Stimulated activated naive CD4-positive, alpha-beta T cell (primary cell): ENCODE data around the gene SLC4A8.

Experiments
- DNase-seq, 6 experiments: peaks; one replicate each; lab custom pipeline; 2025; lab: John Stamatoyannopoulos, UW

SLC4A8 gene

DNA sequence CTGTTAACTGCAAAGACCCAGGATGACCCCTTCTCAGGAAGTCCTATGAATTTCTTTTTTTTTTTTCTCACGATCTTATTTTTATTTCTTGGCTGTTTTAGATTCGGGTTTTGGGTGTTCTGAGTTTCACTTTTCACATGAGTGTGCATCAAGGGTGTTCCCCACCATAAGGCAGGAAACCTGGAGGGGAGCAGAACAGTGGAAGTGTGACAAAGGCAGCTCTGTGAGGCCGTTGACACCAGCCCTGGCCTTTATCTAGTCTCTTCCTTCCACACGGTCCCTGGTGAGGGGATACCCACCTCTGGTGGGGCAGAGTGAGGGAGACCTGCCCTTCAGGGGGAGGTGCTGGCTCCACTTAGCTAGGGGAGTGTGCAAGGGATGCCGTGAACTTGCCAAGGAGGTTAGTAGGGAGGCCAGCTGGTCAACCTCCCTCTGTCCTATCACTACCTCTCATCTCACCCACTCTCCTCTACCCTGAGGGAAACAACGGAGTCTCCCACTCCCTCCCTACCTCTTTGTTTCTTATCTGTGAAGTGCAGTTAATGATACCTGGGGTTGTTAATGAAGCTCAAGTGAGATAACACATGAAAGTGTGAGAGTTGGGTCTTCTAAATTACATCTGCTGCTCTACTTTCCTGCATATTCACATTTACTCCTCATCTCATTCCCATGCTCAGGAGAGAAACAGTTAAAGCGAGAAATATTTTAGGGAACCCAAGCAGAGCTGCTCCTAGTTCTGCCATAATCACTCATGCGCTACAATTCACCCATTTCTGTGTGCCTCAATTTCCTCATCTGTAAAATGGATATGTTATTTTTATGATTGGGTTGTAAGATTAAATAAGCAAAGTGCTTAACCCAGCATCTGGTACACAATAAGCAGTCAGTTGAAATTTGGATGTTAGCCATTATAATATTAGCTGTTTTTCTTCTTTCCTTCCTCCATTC is 29.1 kb upstream of the SLC4A8 start:
- peak in 1 of 6 experiments; percentile 11 for DNase-seq

GRCh38 chr12:51397670-51398069 is 27.0 kb upstream of the SLC4A8 start:
- DNase-seq = no peak

- no peak for DNase-seq
These were observed 24.7 kb upstream of the SLC4A8 start for GRCh38 chr12:51399891-51400290.

DNA sequence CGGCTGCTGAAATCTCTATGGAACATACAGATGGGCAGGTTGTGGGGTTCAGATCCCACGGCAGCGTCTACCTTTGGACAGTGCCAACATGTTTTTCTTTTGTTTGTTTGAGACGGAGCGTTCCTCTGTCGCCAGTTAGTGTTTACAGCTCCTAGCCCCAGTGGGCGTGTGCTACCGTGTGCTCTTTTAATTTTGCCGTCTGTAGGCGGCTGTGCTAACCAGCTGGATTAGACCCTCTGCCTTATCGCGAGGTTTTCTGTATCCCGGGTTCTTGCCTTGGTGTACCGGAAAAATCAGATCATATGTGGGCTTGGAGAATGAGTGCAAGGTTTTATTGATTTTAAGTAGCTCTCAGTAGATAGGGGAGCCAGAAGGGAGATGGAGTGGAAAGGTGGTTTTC is 23.6 kb upstream of the SLC4A8 start:
- no peak for DNase-seq

- DNase-seq = no peak
These were observed 23.1 kb upstream of the SLC4A8 start for GRCh38 chr12:51401486-51401885.

DNA sequence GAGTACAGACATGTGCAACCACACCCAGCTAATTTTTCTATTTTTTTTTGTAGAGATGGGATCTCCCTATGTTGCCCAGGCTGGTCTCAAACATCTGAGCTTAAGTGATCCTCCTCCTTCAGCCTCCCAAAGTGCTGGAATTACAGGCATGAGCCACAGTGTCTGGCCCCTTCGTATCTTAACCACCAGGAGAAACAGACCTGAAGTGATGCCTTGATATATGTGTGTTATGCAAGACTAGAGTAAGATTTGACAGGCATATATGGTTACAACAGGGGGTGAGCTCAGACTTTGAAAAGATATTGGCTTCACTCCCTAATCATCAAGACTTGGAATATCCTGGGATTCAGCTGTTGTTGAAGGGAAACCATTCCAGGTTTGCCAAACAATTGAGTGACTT is 22.7 kb upstream of the SLC4A8 start:
- DNase-seq = no peak

DNA sequence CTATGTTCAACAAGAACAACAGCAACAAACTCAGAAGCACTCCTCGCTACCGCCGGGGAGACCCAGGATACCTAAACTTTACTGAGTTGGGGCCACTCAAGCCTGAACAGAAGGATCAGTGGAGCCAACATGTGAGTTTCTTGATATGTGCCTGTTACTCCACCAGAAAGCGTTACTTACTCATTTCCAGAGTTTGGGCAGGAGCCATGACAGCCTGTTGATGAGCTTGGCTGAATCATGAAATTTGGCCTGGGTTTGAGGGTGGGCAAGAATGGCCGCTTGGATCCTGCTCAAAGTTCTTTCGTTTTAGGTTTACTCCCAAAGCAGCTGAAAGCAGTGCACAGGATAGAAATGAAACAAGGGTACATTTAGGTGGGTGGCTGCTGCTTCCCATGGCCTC is 21.5 kb upstream of the SLC4A8 start:
- no peak for DNase-seq

DNA sequence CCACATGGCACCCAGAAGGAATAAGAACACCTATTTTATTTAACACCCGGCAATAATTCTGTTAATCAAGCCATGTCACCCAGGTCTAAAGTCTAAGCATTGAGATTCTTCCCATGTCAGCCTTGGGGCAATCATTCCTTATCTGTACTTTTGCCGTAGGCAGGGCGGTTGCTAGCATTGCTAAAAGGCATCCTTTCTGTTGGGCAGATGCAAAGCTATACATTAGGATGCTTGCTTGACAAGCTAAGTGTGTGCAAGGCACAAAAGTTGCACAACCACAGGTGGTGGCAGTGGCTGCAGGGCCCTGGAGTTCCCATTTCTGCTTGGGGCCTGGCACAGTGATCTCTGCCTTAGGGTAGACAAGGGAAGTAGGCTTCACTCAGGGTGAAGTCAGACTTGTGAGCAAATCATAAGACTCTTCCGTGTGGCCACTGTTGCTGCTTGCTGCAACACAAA is 20.9 kb upstream of the SLC4A8 start:
- no peak for DNase-seq

GRCh38 chr12:51404627-51405026 is 20.0 kb upstream of the SLC4A8 start:
- no peak for DNase-seq

- DNase-seq = no peak
These were observed 18.8 kb upstream of the SLC4A8 start for GRCh38 chr12:51405801-51406207.

DNA sequence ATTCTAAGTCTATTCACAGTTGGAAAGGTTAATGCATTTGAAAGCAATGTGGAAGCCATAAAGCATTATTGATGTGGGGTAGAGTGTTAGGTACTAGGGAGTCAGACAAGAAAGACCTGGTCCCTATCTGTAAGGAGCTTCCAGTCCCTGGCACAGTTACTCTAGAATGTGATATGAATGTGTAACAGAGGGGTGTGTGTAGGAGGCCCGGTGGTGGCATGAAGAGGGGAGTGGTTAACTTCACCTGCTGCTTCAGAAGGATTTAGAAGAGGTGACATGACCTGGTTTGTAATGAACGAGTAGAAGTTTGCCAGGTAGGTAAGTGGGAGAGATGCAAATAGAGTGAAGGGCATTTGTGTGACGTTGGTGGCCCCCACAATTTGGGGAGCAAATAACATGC is 18.3 kb upstream of the SLC4A8 start:
- no peak for DNase-seq

DNA sequence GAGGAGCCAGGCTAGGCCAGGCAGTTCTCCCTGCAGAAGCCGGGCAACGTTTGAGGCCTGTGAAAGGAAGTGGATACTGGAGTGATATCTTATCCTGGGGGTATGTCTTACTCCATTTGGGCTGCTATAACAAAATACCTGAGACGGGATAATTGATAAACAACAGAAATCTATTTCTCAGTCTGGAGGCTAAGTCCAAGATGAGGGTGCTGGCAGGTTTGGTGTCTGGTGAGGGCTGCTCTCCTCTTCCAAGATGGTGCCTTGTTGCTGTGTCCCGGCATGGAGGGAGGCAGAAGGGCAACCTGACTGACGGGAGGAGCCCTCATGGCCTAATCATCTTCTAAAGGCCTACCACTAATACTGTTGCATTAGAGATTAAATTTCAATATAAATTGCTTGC is 17.8 kb upstream of the SLC4A8 start:
- no peak for DNase-seq

DNA sequence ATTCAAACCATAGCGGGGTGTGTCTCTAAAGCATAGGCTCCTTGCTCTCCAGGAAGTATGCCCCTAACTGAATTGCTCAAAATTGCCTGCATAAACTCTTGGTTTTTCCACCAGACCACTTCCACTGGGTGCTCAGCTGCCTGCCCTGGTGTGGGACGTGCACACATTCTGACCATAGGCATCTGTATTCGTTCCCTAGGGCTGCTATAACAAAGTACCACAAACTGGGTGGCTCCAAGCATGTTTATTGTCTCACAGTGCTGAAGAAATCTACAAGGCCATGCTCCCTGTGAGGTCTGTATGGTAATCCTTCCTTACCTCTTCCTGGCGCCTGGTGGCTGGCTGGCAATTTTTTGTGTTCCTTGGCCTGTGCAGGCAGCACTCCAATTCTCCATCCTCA is 17.0 kb upstream of the SLC4A8 start:
- no peak for DNase-seq

DNA sequence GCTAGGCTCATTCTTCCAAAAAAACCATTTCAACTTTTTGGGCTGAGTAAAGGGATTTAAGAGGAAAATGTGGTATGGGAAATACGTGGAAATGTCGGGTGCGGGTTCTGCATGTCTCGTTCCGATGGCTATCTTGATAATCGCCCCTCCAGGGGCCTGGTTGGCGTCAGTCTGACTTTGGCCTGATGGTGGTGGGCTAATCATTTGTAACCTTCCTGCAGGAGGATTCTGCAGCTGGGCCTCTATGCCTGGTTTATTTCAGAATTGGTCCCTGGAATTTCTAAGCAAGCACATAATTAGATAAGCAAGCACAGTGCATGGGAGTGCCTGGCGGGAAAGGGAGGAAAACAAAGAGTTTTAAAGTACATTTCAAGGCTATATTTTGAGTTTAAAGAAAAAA is 14.8 kb upstream of the SLC4A8 start:
- no peak for DNase-seq

GRCh38 chr12:51413149-51413548 is 11.5 kb upstream of the SLC4A8 start:
- DNase-seq = no peak

DNA sequence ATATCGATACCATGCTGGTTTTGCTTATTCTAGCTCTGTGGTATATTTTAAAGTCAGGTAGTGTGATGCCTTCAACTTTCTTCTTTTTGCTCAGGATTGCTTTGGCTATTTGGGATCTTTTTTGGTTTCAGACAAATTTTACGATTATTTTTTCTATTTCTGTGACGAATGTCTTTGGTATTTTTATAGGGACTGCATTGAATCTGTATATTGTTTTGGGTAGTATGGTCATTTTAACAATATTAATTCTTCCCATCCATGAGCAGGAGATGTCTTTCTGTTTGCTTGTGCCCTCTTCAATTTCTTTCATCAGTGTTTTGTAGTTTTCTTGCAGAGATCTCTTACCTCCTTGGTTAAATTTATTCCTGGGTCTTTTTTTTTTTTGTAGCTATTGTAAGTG is 10.8 kb upstream of the SLC4A8 start:
- DNase-seq = no peak

DNA sequence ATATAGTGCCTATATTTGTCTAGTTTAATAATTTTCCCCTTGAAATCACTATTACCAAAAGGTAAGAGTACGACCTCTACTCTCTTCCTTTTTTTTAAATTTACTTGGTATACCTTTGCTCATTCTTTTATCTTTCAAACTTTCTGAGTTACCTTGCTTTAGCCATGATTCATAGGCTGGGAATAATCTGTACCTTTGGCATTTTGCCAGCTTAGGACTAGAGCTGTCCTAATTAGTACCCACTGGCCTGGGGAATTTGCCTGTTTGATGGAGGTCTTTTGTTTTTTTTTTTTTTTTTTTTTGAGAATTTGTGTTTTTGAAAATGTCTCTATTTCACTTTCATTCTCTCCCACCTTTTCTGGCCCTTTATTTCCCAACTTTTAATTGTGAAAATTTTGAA is 8.7 kb upstream of the SLC4A8 start:
- DNase-seq = no peak

GRCh38 chr12:51417826-51418225 is 6.8 kb upstream of the SLC4A8 start:
- no peak for DNase-seq

DNA sequence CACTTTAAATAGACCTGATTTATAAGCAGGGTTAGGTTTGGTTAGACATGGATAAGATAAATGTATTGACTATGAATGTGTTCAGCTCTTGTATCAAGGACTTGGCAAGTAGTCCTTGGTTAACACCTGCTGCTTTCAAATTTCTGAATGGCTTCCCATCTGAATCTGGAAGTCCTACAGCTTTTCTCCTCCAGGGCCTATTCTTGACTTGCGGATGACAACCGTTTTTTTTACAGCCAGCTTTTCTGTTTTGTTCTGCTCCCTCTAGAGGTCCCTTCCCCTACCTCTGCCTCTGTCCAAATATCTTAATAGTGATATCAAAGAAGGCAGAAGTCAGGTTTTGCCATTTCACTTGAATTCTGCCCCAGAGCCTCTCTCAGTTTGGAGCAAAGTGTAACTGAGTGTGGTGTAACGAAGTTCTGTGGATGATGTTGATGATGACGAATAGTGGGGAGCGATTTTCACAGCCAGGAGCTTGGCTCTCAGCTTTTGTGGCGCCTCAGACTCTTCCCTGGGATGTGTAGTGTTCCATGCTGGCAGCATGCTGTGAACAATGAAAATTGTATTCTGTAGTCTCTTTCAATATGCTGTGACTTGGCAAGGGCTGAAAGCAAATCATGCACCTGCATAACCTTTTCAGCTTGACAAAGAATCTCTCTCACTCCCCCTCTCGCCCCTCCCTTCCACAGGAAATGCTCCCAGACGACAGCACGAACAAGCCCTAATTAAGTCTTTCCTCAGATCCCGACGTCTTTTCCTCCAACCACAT is 5.0 kb upstream of the SLC4A8 start:
- no peak for DNase-seq

- peak in 5 of 6 experiments; percentile 8 to 58 (median 21) for DNase-seq
These were observed 3.3 kb upstream of the SLC4A8 start for GRCh38 chr12:51421266-51421884.

GRCh38 chr12:51424094-51424661 is 453 bp upstream of the SLC4A8 start:
- DNase-seq = no peak

DNA sequence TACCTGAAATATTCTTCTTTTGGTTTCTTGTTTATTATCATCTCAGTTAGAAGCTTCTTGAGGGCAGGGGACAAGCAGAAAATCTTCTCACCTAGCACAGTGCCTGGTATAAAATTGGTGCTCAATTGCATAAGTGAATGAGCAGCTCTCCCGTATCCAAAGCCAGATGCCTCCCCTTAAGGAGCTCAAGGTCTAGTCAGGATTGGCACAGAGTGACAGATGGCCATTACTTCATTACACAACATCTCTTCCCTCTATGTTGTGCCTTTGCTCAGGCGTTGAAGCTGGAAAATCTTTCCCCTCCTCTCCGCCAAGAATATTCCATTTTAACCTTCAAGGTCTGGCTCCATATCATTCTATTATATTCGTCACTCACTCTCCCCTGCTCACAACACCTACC is 3.6 kb downstream of the SLC4A8 start:
- DNase-seq = no peak
